Parathyroid adenoma (tissue), 2 donors: Measurements from ENCODE around the gene GMEB2.

Experiments used
- H2AFZ ChIP-seq: fragments of 300-600 bp; sonication (generic); one replicate; pipeline ENCODE4 v1.7.0; 2017; ENCODE audit warnings: antibody characterized with exemption, mild to moderate bottlenecking
- H3K27ac ChIP-seq: fragments of 300-600 bp; sonication (generic); one replicate; pipeline ENCODE4 v1.7.0; 2017
- H3K27me3 ChIP-seq: fragments of 300-600 bp; sonication (generic); one replicate; pipeline ENCODE4 v1.7.0; 2017; ENCODE audit warnings: low read length; ENCODE audit not compliant: control insufficient read depth, insufficient read depth
- H3K36me3 ChIP-seq: fragments of 300-600 bp; sonication (generic); one replicate; pipeline ENCODE4 v1.7.0; 2017; ENCODE audit warnings: low read length; ENCODE audit not compliant: control insufficient read depth, insufficient read depth
- H3K4me1 ChIP-seq: fragments of 300-600 bp; sonication (generic); one replicate; pipeline ENCODE4 v1.7.0; 2017; ENCODE audit warnings: control low read depth
- H3K4me2 ChIP-seq: fragments of 300-600 bp; sonication (generic); one replicate; pipeline ENCODE4 v1.7.0; 2017; ENCODE audit warnings: low read length
- H3K4me3 ChIP-seq: fragments of 300-600 bp; sonication (generic); one replicate; pipeline ENCODE4 v1.7.0; 2017; ENCODE audit warnings: low read depth, low read length
- H3K79me2 ChIP-seq: fragments of 300-600 bp; sonication (generic); one replicate; pipeline ENCODE4 v1.7.0; 2017; ENCODE audit warnings: control low read depth
- H3K9ac ChIP-seq: fragments of 300-600 bp; sonication (generic); one replicate; pipeline ENCODE4 v1.7.0; 2017; ENCODE audit warnings: mild to moderate bottlenecking
- H3K9me3 ChIP-seq: fragments of 300-600 bp; sonication (generic); one replicate; pipeline ENCODE4 v1.7.0; 2017; ENCODE audit warnings: low read length; ENCODE audit not compliant: control insufficient read depth
- CTCF ChIP-seq: fragments of 300-600 bp; sonication (generic); IDR thresholded peaks from one replicate; pipeline ENCODE4 v1.7.0; 2017; ENCODE audit warnings: antibody characterized with exemption, mild to moderate bottlenecking
- donor health status: primary hyperparathyroidism.

GMEB2 gene

GRCh38 chr20:63589261-63590217 is 37.4 kb downstream of the GMEB2 start:
- no peak overlapping the region for H2AFZ ChIP-seq
- no peaks in the 10 kb centered on the region for H3K4me1 ChIP-seq
- no peak for TF ChIP-seq CTCF
- H3K9me3 ChIP-seq: no peaks in the 10 kb centered on the region
- H3K36me3 ChIP-seq: no peaks in the 10 kb centered on the region
- no peak overlapping the region for H3K4me3 ChIP-seq
- no peak overlapping the region for H3K27ac ChIP-seq
- H3K27me3 ChIP-seq: no peaks in the 10 kb centered on the region
- H3K79me2 ChIP-seq: no peaks in the 10 kb centered on the region
- H3K9ac ChIP-seq: no peak overlapping the region
- no peak overlapping the region for H3K4me2 ChIP-seq

GRCh38 chr20:63588641-63589041 is 38.3 kb downstream of the GMEB2 start:
- no peak overlapping the region for H3K27ac ChIP-seq
- no peaks in the 10 kb centered on the region for H3K27me3 ChIP-seq
- H2AFZ ChIP-seq: no peak overlapping the region
- H3K4me1 ChIP-seq: no peaks in the 10 kb centered on the region
- H3K9me3 ChIP-seq: no peaks in the 10 kb centered on the region
- H3K79me2 ChIP-seq: no peaks in the 10 kb centered on the region
- no peak overlapping the region for H3K4me2 ChIP-seq
- H3K4me3 ChIP-seq: no peak overlapping the region
- H3K9ac ChIP-seq: no peak overlapping the region
- no peak for TF ChIP-seq CTCF
- H3K36me3 ChIP-seq: no peaks in the 10 kb centered on the region

GRCh38 chr20:63587776-63588591 is 38.9 kb downstream of the GMEB2 start:
- Histone ChIP-seq H2AFZ (no peak overlapping the region), H3K9me3 (no peaks in the 10 kb centered on the region), H3K27ac (no peak overlapping the region), H3K4me3 (no peak overlapping the region), H3K9ac (no peak overlapping the region), H3K79me2 (no peaks in the 10 kb centered on the region), H3K4me1 (no peaks in the 10 kb centered on the region), H3K27me3 (no peaks in the 10 kb centered on the region), H3K36me3 (no peaks in the 10 kb centered on the region), H3K4me2 (no peak overlapping the region)
- TF ChIP-seq CTCF: no peak

- no peak for TF ChIP-seq CTCF
- Histone ChIP-seq H3K27me3 (no peaks in the 10 kb centered on the region), H3K9me3 (no peaks in the 10 kb centered on the region), H3K79me2 (no peaks in the 10 kb centered on the region), H3K4me1 (no peaks in the 10 kb centered on the region), H3K4me2 (no peak overlapping the region), H3K9ac (no peak overlapping the region), H3K36me3 (no peaks in the 10 kb centered on the region), H3K4me3 (no peak overlapping the region), H3K27ac (no peak overlapping the region), H2AFZ (no peak overlapping the region)
Measured at GRCh38 chr20:63587256-63587655, 39.6 kb downstream of the GMEB2 start.
